Left forelimb (tissue), 1 donor: ENCODE results near the gene NKX2-4.

Experiments
- DNase-seq: peaks from one replicate; pipeline ENCODE4 v3.0.0-alpha.2; 2018; ENCODE audit warnings: low spot score

Gene NKX2-4

GRCh38 chr20:21358737-21359136 lies 38.6 kb downstream of the NKX2-4 start:
- no peak for DNase-seq

- DNase-seq = no peak
These were observed 39.5 kb downstream of the NKX2-4 start for GRCh38 chr20:21357844-21358243.

GRCh38 chr20:21356386-21356785 lies 40.9 kb downstream of the NKX2-4 start:
- DNase-seq = no peak

GRCh38 chr20:21355981-21356380 lies 41.3 kb downstream of the NKX2-4 start:
- no peak for DNase-seq

- no peak for DNase-seq
These were observed 44.1 kb downstream of the NKX2-4 start for GRCh38 chr20:21353236-21353635.

GRCh38 chr20:21352703-21353102 lies 44.6 kb downstream of the NKX2-4 start:
- no peak for DNase-seq
